ENCODE measurements around the gene ARHGEF7.

The ARHGEF7 gene

DNA sequence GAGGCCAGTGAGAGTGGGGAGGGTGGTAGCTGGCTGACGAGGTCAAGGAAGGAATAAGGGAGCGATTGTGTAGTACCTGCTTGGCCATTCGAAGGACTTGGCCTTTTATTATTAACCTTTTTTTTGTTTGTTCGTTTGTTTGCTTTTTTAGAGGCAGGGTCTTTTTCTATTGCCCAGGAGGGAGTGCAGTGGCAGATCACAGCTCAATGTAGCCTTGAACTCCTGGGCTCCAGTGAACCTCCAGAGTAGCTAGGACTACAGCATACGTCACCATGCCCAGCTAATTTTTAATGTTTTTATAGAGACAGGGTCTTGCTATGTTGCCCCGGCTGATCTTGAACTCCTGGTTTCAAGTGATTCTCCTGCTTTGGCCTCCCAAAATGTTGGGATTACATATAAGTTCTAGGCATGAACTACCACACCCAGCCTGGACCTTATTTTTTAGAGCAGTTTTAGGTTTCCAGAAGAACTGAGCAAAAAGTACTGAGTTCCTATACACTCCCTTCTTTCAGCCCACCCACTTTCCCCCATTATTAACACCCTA, 25.5 kb downstream of the ARHGEF7 start:
- Histone ChIP-seq H3K4me2 (ENCODE audit: low read length) (no peak overlapping the region), H4K20me1 (ENCODE audit: insufficient read depth, low read length) (no peaks in the 10 kb centered on the region), H3K27ac (ENCODE audit: low read length) (no peak overlapping the region), H3K4me1 (ENCODE audit: low read length) (no peaks in the 10 kb centered on the region), H3K9me3 (ENCODE audit: insufficient read depth, low read length) (no peaks in the 10 kb centered on the region), H3K9ac (ENCODE audit: low read length) (no peak overlapping the region), H3K79me2 (ENCODE audit: low read length) (no peaks in the 10 kb centered on the region), H2AFZ (ENCODE audit: low read depth, low read length) (no peak overlapping the region), H3K36me3 (replicated peaks; ENCODE audit: low read depth, low read length) (no peaks in the 10 kb centered on the region), H3K27me3 (ENCODE audit: low read depth, low read length) (peaks cover 67% of the 10 kb centered on the region), H3K4me3 (ENCODE audit: low read length) (no peak overlapping the region)
- TF ChIP-seq, protein P1, sequence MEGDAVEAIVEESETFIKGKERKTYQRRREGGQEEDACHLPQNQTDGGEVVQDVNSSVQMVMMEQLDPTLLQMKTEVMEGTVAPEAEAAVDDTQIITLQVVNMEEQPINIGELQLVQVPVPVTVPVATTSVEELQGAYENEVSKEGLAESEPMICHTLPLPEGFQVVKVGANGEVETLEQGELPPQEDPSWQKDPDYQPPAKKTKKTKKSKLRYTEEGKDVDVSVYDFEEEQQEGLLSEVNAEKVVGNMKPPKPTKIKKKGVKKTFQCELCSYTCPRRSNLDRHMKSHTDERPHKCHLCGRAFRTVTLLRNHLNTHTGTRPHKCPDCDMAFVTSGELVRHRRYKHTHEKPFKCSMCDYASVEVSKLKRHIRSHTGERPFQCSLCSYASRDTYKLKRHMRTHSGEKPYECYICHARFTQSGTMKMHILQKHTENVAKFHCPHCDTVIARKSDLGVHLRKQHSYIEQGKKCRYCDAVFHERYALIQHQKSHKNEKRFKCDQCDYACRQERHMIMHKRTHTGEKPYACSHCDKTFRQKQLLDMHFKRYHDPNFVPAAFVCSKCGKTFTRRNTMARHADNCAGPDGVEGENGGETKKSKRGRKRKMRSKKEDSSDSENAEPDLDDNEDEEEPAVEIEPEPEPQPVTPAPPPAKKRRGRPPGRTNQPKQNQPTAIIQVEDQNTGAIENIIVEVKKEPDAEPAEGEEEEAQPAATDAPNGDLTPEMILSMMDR (IDR thresholded peaks at IDR 0.05; ENCODE audit: low read depth, low read length): no peak
- TF ChIP-seq EZH2phosphoT487 (IDR thresholded peaks at IDR 0.05; ENCODE audit: low read depth): no peak

DNA sequence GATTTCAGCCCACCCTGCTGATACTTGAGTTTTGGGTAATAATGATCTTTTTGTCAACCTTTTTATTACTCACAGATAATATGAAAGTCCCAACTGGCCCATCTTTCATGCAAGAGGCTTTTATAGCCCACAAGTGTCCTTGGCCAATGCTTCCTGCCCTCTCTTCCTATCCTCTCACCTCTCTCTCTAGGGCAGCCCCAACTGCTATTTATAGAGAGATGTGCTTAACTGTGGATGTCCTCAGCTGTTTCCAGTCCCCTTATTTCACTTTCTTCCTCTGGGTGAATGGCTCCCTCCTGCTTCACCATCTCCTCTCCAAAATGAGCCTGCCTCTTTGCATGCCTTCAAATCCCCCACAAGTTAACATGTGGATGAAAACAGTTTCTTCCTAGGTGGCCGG, 27.4 kb downstream of the ARHGEF7 start:
- H3K27me3 ChIP-seq (ENCODE audit: low read depth, low read length): peaks cover 70% of the 10 kb centered on the region
- no peaks in the 10 kb centered on the region for H3K4me1 ChIP-seq (ENCODE audit: low read length)
- H3K27ac ChIP-seq (ENCODE audit: low read length): no peak overlapping the region
- no peak overlapping the region for H2AFZ ChIP-seq (ENCODE audit: low read depth, low read length)
- no peaks in the 10 kb centered on the region for H3K36me3 ChIP-seq (replicated peaks; ENCODE audit: low read depth, low read length)
- H3K4me3 ChIP-seq (ENCODE audit: low read length): no peak overlapping the region
- no peaks in the 10 kb centered on the region for H4K20me1 ChIP-seq (ENCODE audit: insufficient read depth, low read length)
- no peak overlapping the region for H3K4me2 ChIP-seq (ENCODE audit: low read length)
- TF ChIP-seq EZH2phosphoT487 (IDR thresholded peaks at IDR 0.05; ENCODE audit: low read depth): no peak
- TF ChIP-seq, protein P1 (IDR thresholded peaks at IDR 0.05; ENCODE audit: low read depth, low read length): no peak
- H3K79me2 ChIP-seq (ENCODE audit: low read length): no peaks in the 10 kb centered on the region
- H3K9ac ChIP-seq (ENCODE audit: low read length): no peak overlapping the region
- H3K9me3 ChIP-seq (ENCODE audit: insufficient read depth, low read length): no peaks in the 10 kb centered on the region

DNA sequence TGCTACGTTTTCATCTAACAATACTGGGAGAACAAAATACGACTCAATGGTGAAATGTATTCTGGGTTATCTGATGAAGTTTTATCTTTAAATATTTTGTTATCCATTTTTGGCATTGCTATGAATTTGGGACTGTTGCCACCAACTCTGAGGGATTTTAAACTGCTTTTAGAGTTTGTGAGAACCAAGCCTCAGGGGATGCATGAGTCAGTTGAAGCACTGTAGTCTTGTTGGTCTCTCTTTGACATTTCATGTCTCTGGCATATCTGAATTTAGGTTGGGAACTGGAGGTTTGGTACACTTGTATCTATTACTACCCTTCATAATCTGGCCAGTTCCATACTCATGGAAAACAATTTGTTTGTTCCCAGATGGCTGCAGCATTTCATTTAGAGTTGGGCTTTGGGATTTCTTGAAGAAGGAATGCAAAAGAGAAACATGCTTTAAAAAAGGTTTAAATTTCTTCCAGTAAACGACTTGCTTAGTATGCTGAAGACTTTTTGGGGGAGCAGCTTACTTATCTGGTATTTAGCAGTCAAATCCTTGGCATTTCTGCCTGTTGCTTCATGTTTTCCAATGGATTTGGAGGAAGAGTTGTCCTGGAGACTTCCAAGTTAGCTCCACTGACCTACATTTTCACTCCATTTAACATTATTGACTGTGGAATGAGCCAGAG, 28.9 kb downstream of the ARHGEF7 start:
- Histone ChIP-seq H3K4me2 (ENCODE audit: low read length) (no peak overlapping the region), H2AFZ (ENCODE audit: low read depth, low read length) (no peak overlapping the region), H3K27me3 (ENCODE audit: low read depth, low read length) (peaks cover 72% of the 10 kb centered on the region), H3K27ac (ENCODE audit: low read length) (no peak overlapping the region), H3K9ac (ENCODE audit: low read length) (no peak overlapping the region), H3K36me3 (replicated peaks; ENCODE audit: low read depth, low read length) (no peaks in the 10 kb centered on the region), H3K79me2 (ENCODE audit: low read length) (no peaks in the 10 kb centered on the region), H3K9me3 (ENCODE audit: insufficient read depth, low read length) (no peaks in the 10 kb centered on the region), H3K4me1 (ENCODE audit: low read length) (no peaks in the 10 kb centered on the region), H3K4me3 (ENCODE audit: low read length) (no peak overlapping the region), H4K20me1 (ENCODE audit: insufficient read depth, low read length) (no peaks in the 10 kb centered on the region)
- TF ChIP-seq, protein P1 (IDR thresholded peaks at IDR 0.05; ENCODE audit: low read depth, low read length): no peak
- no peak for TF ChIP-seq EZH2phosphoT487 (IDR thresholded peaks at IDR 0.05; ENCODE audit: low read depth)

DNA sequence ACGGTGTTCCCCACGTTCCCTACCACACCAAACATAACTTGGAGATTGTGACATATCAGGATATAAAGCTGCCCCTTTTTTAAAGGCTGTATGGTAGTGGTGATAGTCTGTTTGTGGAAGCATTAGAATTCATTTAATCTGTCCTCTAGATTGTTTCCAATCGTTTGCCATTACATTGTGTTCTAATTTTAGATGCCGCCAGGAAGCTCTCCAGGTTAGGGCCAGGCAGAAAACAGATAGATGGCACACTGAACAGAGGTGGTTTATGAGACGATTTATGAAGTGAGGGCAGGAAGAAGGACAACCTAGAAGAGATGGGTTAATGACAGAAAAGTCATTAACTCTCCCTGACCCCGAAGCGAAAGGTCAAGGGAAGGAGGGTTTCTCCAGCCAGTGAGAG, 30.0 kb downstream of the ARHGEF7 start:
- no peak overlapping the region for H3K4me2 ChIP-seq (ENCODE audit: low read length)
- H3K79me2 ChIP-seq (ENCODE audit: low read length): no peaks in the 10 kb centered on the region
- no peak for TF ChIP-seq EZH2phosphoT487 (IDR thresholded peaks at IDR 0.05; ENCODE audit: low read depth)
- TF ChIP-seq, protein P1 (IDR thresholded peaks at IDR 0.05; ENCODE audit: low read depth, low read length): no peak
- no peak overlapping the region for H3K4me3 ChIP-seq (ENCODE audit: low read length)
- no peaks in the 10 kb centered on the region for H3K36me3 ChIP-seq (replicated peaks; ENCODE audit: low read depth, low read length)
- no peaks in the 10 kb centered on the region for H3K4me1 ChIP-seq (ENCODE audit: low read length)
- H3K9ac ChIP-seq (ENCODE audit: low read length): no peak overlapping the region
- no peaks in the 10 kb centered on the region for H4K20me1 ChIP-seq (ENCODE audit: insufficient read depth, low read length)
- no peak overlapping the region for H2AFZ ChIP-seq (ENCODE audit: low read depth, low read length)
- no peak overlapping the region for H3K27ac ChIP-seq (ENCODE audit: low read length)
- peaks cover 73% of the 10 kb centered on the region for H3K27me3 ChIP-seq (ENCODE audit: low read depth, low read length)
- no peaks in the 10 kb centered on the region for H3K9me3 ChIP-seq (ENCODE audit: insufficient read depth, low read length)

All from OCI-LY3 (cell line).